DOHH2 (cell line): ENCODE measurements around the gene TRIM9.

Experiments used
- H3F3A ChIP-seq: fragments of 200-600 bp; sonication (generic), shearing (Covaris generic); 2 replicates; pipeline ENCODE4 v1.6.0; 2016; ENCODE audit warnings: antibody characterized with exemption, mild to moderate bottlenecking; ENCODE audit not compliant: control insufficient read depth, insufficient read depth
- H3K27ac ChIP-seq: fragments of 200-600 bp; sonication (generic); 2 replicates; pipeline ENCODE4 v1.5.1; 2014; ENCODE audit warnings: low read depth, mild to moderate bottlenecking, low read length, moderate library complexity
- H3K27me3 ChIP-seq: fragments of 200-600 bp; sonication (generic); 2 replicates; pipeline ENCODE4 v1.6.1; 2014; ENCODE audit warnings: mild to moderate bottlenecking, low read length, mixed read lengths; ENCODE audit not compliant: control insufficient read depth
- H3K36me3 ChIP-seq: fragments of 200-600 bp; sonication (generic); 2 replicates; pipeline ENCODE4 v1.6.1; 2014; ENCODE audit warnings: mild to moderate bottlenecking, low read length, moderate library complexity, mixed read lengths; ENCODE audit not compliant: control insufficient read depth
- H3K4me1 ChIP-seq: fragments of 200-600 bp; sonication (generic); 2 replicates; pipeline ENCODE4 v1.6.1; 2014; ENCODE audit warnings: mild to moderate bottlenecking, low read length, mixed read lengths; ENCODE audit not compliant: control insufficient read depth
- H3K4me2 ChIP-seq: fragments of 200-600 bp; sonication (generic); 2 replicates; pipeline ENCODE4 v1.6.0; 2014; ENCODE audit warnings: mild to moderate bottlenecking, low read length, moderate library complexity
- H3K4me3 ChIP-seq: fragments of 200-600 bp; sonication (generic); 2 replicates; pipeline ENCODE4 v1.5.1; 2014; ENCODE audit warnings: mild to moderate bottlenecking, low read length, mixed read lengths
- H3K79me2 ChIP-seq: fragments of 200-600 bp; sonication (generic); 2 replicates; pipeline ENCODE4 v1.6.1; 2014; ENCODE audit warnings: mild to moderate bottlenecking, low read length, mixed read lengths; ENCODE audit not compliant: control insufficient read depth
- H3K9me2 ChIP-seq: fragments of 200-600 bp; sonication (generic); replicated peaks from 2 replicates; pipeline ENCODE4 v1.6.1; 2014; ENCODE audit warnings: mild to moderate bottlenecking, low read length, mixed read lengths; ENCODE audit not compliant: control insufficient read depth
- H3K9me3 ChIP-seq: fragments of 200-600 bp; sonication (generic); 2 replicates; pipeline ENCODE4 v1.6.1; 2014; ENCODE audit warnings: antibody characterized with exemption, low read length, mixed read lengths; ENCODE audit not compliant: control insufficient read depth, insufficient read depth
- H4K20me1 ChIP-seq: fragments of 200-600 bp; sonication (generic); 2 replicates; pipeline ENCODE4 v1.6.0; 2014; ENCODE audit warnings: low read depth, mild to moderate bottlenecking, antibody characterized with exemption, low read length, moderate library complexity; ENCODE audit not compliant: control insufficient read depth, insufficient read depth
- CTCF ChIP-seq: fragments of 200-600 bp; sonication (generic); IDR thresholded peaks from one replicate; pipeline ENCODE4 v1.5.1; 2014; ENCODE audit warnings: antibody characterized with exemption, mild to moderate bottlenecking, low read depth, low read length; ENCODE audit not compliant: poor library complexity, severe bottlenecking
- EZH2phosphoT487 ChIP-seq: fragments of 200-600 bp; sonication (generic); IDR thresholded peaks from 2 replicates; pipeline ENCODE4 v1.6.1; 2017; ENCODE audit warnings: borderline replicate concordance, mild to moderate bottlenecking, antibody characterized with exemption, low read length, moderate library complexity, mixed read lengths

Gene TRIM9

GRCh38 chr14:50979941-50980850 is 114.7 kb downstream of the TRIM9 start:
- peaks cover 15% of the 10 kb centered on the region for H3K4me1 ChIP-seq
- H3K79me2 ChIP-seq, result no peaks in the 10 kb centered on the region
- H3K36me3 ChIP-seq, result no peaks in the 10 kb centered on the region
- H3K27me3 ChIP-seq, result no peaks in the 10 kb centered on the region
- H3K9me2 ChIP-seq, result no peaks in the 10 kb centered on the region
- H3K4me2 ChIP-seq, result no peak overlapping the region
- H3K4me3 ChIP-seq, result no peak overlapping the region
- no peaks in the 10 kb centered on the region for H4K20me1 ChIP-seq
- TF ChIP-seq EZH2phosphoT487 (no peak), CTCF (no peak)
- H3F3A ChIP-seq, result no peaks in the 10 kb centered on the region
- no peaks in the 10 kb centered on the region for H3K9me3 ChIP-seq
- H3K27ac ChIP-seq, result no peak overlapping the region

- no peaks in the 10 kb centered on the region for H3K79me2 ChIP-seq
- H3K27me3 ChIP-seq, result no peaks in the 10 kb centered on the region
- H3K36me3 ChIP-seq, result no peaks in the 10 kb centered on the region
- H3K9me3 ChIP-seq, result no peaks in the 10 kb centered on the region
- peaks cover 15% of the 10 kb centered on the region for H3K4me1 ChIP-seq
- TF ChIP-seq EZH2phosphoT487, result no peak
- no peaks in the 10 kb centered on the region for H3K9me2 ChIP-seq
- no peaks in the 10 kb centered on the region for H3F3A ChIP-seq
- H3K27ac ChIP-seq, result no peak overlapping the region
- no peak overlapping the region for H3K4me3 ChIP-seq
- H4K20me1 ChIP-seq, result no peaks in the 10 kb centered on the region
- H3K4me2 ChIP-seq, result no peak overlapping the region
Measured at GRCh38 chr14:50978888-50979287, 116.0 kb downstream of the TRIM9 start.

- Histone ChIP-seq H3K4me2 (no peak overlapping the region), H3K4me3 (no peak overlapping the region), H3K9me2 (no peaks in the 10 kb centered on the region), H3K9me3 (no peaks in the 10 kb centered on the region), H3K27me3 (no peaks in the 10 kb centered on the region), H3F3A (no peaks in the 10 kb centered on the region), H3K27ac (no peak overlapping the region), H4K20me1 (no peaks in the 10 kb centered on the region), H3K4me1 (peaks cover 15% of the 10 kb centered on the region), H3K36me3 (no peaks in the 10 kb centered on the region), H3K79me2 (no peaks in the 10 kb centered on the region)
- TF ChIP-seq CTCF (no peak), EZH2phosphoT487 (no peak)
Measured at GRCh38 chr14:50978529-50978871, 116.4 kb downstream of the TRIM9 start.

GRCh38 chr14:50977863-50978528 is 116.9 kb downstream of the TRIM9 start:
- Histone ChIP-seq H3K4me1 (peaks cover 15% of the 10 kb centered on the region), H3K36me3 (no peaks in the 10 kb centered on the region), H3K4me2 (no peak overlapping the region), H3K9me2 (no peaks in the 10 kb centered on the region), H3K9me3 (no peaks in the 10 kb centered on the region), H3K27me3 (no peaks in the 10 kb centered on the region), H3K27ac (no peak overlapping the region), H4K20me1 (no peaks in the 10 kb centered on the region), H3F3A (no peaks in the 10 kb centered on the region), H3K4me3 (no peak overlapping the region), H3K79me2 (no peaks in the 10 kb centered on the region)
- TF ChIP-seq CTCF, result no peak
- no peak for TF ChIP-seq EZH2phosphoT487
